Loucy (cell line): Measurements from ENCODE around the gene GHRH.
A peak's percentile ranks its signal among the peaks of the same experiment; 100 is the strongest.

Experiments used
- H2AFZ ChIP-seq: fragments of 200-600 bp; sonication (generic); 2 replicates; pipeline ENCODE4 v1.6.0; 2016; ENCODE audit warnings: antibody characterized with exemption, mild to moderate bottlenecking, low read length, moderate library complexity
- H3F3A ChIP-seq: fragments of 200-600 bp; 2 replicates; pipeline ENCODE4 v1.6.0; 2016; ENCODE audit warnings: antibody characterized with exemption, low read depth, mild to moderate bottlenecking
- H3K27me3 ChIP-seq: fragments of 200-600 bp; sonication (generic); 2 replicates; pipeline ENCODE4 v1.6.1; 2014; ENCODE audit warnings: low read length, mild to moderate bottlenecking; ENCODE audit not compliant: insufficient read depth, poor library complexity, severe bottlenecking
- H3K36me3 ChIP-seq: fragments of 200-600 bp; sonication (generic); 2 replicates; pipeline ENCODE4 v1.6.1; 2016; ENCODE audit warnings: low read length; ENCODE audit not compliant: insufficient read depth
- H3K4me1 ChIP-seq: fragments of 200-600 bp; sonication (generic); 2 replicates; pipeline ENCODE4 v1.5.1; 2014; ENCODE audit warnings: low read length, mild to moderate bottlenecking; ENCODE audit not compliant: insufficient read depth, poor library complexity, severe bottlenecking
- H3K4me2 ChIP-seq: fragments of 200-600 bp; sonication (generic); 2 replicates; pipeline ENCODE4 v1.6.0; 2014; ENCODE audit warnings: antibody characterized with exemption, low read length, low read depth, mild to moderate bottlenecking; ENCODE audit not compliant: poor library complexity, severe bottlenecking
- H3K4me3 ChIP-seq: fragments of 200-600 bp; sonication (generic); 2 replicates; pipeline ENCODE4 v1.5.1; 2014; ENCODE audit warnings: low read length, mild to moderate bottlenecking, mixed read lengths; ENCODE audit not compliant: poor library complexity, severe bottlenecking
- H3K79me2 ChIP-seq: fragments of 200-600 bp; sonication (generic); 2 replicates; pipeline ENCODE4 v1.6.1; 2014; ENCODE audit warnings: low read length; ENCODE audit not compliant: insufficient read depth
- H3K9ac ChIP-seq: fragments of 200-600 bp; sonication (generic); 2 replicates; pipeline ENCODE4 v1.6.0; 2014; ENCODE audit warnings: mild to moderate bottlenecking, low read depth, low read length, moderate library complexity; ENCODE audit not compliant: poor library complexity, severe bottlenecking
- H3K9me2 ChIP-seq: fragments of 200-600 bp; sonication (generic); replicated peaks from 2 replicates; pipeline ENCODE4 v1.6.1; 2016; ENCODE audit warnings: low read depth, low read length, mixed read lengths
- H3K9me3 ChIP-seq: fragments of 200-600 bp; sonication (generic); 2 replicates; pipeline ENCODE4 v1.6.1; 2014; ENCODE audit warnings: mild to moderate bottlenecking, antibody characterized with exemption, low read length, low read depth; ENCODE audit not compliant: insufficient read depth
- H4K20me1 ChIP-seq: fragments of 200-600 bp; sonication (generic); 2 replicates; pipeline ENCODE4 v1.6.0; 2014; ENCODE audit warnings: antibody characterized with exemption, low read length, mild to moderate bottlenecking; ENCODE audit not compliant: insufficient read depth, poor library complexity, severe bottlenecking
- CTCF ChIP-seq: fragments of 200-600 bp; sonication (generic); conservative IDR thresholded peaks from 2 replicates; pipeline ENCODE4 v1.5.1; 2014; ENCODE audit warnings: mild to moderate bottlenecking, antibody characterized with exemption, low read length
- EZH2phosphoT487 ChIP-seq: fragments of 200-600 bp; IDR thresholded peaks from 2 replicates; pipeline ENCODE4 v1.6.1; 2018; ENCODE audit warnings: antibody characterized with exemption, mild to moderate bottlenecking, moderate library complexity, borderline replicate concordance

The GHRH gene

GRCh38 chr20:37270576-37271420 is 9.2 kb upstream of the GHRH start:
- Histone ChIP-seq H3K9me2 (no peaks in the 10 kb centered on the region), H3K79me2 (no peaks in the 10 kb centered on the region), H3K4me2 (no peak overlapping the region), H3K27me3 (no peaks in the 10 kb centered on the region), H3K4me1 (peaks cover 11% of the 10 kb centered on the region), H3F3A (no peaks in the 10 kb centered on the region), H4K20me1 (no peaks in the 10 kb centered on the region), H3K36me3 (no peaks in the 10 kb centered on the region), H2AFZ (peak overlapping the region; percentile 70), H3K4me3 (no peak overlapping the region), H3K9me3 (no peaks in the 10 kb centered on the region), H3K9ac (peak overlapping the region; percentile 32)
- TF ChIP-seq CTCF (no peak), EZH2phosphoT487 (no peak)

- Histone ChIP-seq H3K4me2 (no peak overlapping the region), H2AFZ (no peak overlapping the region)
- TF ChIP-seq CTCF (no peak), EZH2phosphoT487 (no peak)
Observed at GRCh38 chr20:37267667-37268313, 6.2 kb upstream of the GHRH start.

GRCh38 chr20:37266940-37267666 is 5.5 kb upstream of the GHRH start:
- Histone ChIP-seq H3K36me3 (no peaks in the 10 kb centered on the region), H3K4me1 (peaks cover 11% of the 10 kb centered on the region), H4K20me1 (no peaks in the 10 kb centered on the region), H3K9ac (no peak overlapping the region), H3K4me3 (no peak overlapping the region), H3K27me3 (no peaks in the 10 kb centered on the region), H3F3A (no peaks in the 10 kb centered on the region), H2AFZ (no peak overlapping the region), H3K9me2 (no peaks in the 10 kb centered on the region), H3K79me2 (no peaks in the 10 kb centered on the region), H3K9me3 (no peaks in the 10 kb centered on the region), H3K4me2 (no peak overlapping the region)
- TF ChIP-seq CTCF (no peak), EZH2phosphoT487 (no peak)

More at GRCh38 chr20:37267667-37268313, 6.2 kb upstream of the GHRH start:
- Histone ChIP-seq H3K4me3 (no peak overlapping the region), H3K27me3 (no peaks in the 10 kb centered on the region), H3F3A (no peaks in the 10 kb centered on the region), H3K79me2 (no peaks in the 10 kb centered on the region), H3K4me1 (peaks cover 11% of the 10 kb centered on the region), H4K20me1 (no peaks in the 10 kb centered on the region), H3K9ac (no peak overlapping the region), H3K36me3 (no peaks in the 10 kb centered on the region), H3K9me2 (no peaks in the 10 kb centered on the region), H3K9me3 (no peaks in the 10 kb centered on the region)
